SJSA1 (cell line): Measurements from ENCODE around the gene SLC38A7. TPM values are rescaled to one million over a fixed set of nuclear protein-coding genes. Genes with fewer than 3 reads are reported as not detected.
"Not testable (repeated sequence)": the region's sequence is repeated elsewhere in the genome, so short reads cannot be mapped to it uniquely, and the experiment has no call there.

Source experiments
- DNase-seq, 2 experiments: peaks; one replicate each; pipeline ENCODE4 v3.0.0-alpha.2; 2015 to 2020; ENCODE audit warnings: low spot score in 2 of 2, low read depth in 1 of 2
- H3K27ac ChIP-seq: fragments of 250-450 bp; sonication (Bioruptor Pico); 2 replicates; pipeline ENCODE4 v1.5.1; 2020; ENCODE audit warnings: mild to moderate bottlenecking, moderate library complexity
- H3K27me3 ChIP-seq: fragments of 250-450 bp; sonication (Bioruptor Pico); replicated peaks from 2 replicates; pipeline ENCODE4 v1.5.1; 2020; ENCODE audit warnings: mild to moderate bottlenecking, moderate library complexity
- H3K36me3 ChIP-seq: fragments of 250-450 bp; sonication (Bioruptor Pico); 2 replicates; pipeline ENCODE4 v1.5.1; 2020; ENCODE audit warnings: mild to moderate bottlenecking
- H3K4me1 ChIP-seq: fragments of 250-450 bp; sonication (Bioruptor Pico); replicated peaks from 2 replicates; pipeline ENCODE4 v1.6.1; 2021; ENCODE audit warnings: mild to moderate bottlenecking
- H3K4me3 ChIP-seq: fragments of 250-450 bp; sonication (Bioruptor Pico); 2 replicates; pipeline ENCODE4 v1.5.1; 2020; ENCODE audit warnings: mild to moderate bottlenecking
- H3K9me3 ChIP-seq: fragments of 250-450 bp; sonication (Bioruptor Pico); replicated peaks from 2 replicates; pipeline ENCODE4 v1.5.1; 2020; ENCODE audit warnings: mild to moderate bottlenecking
- total RNA-seq: library from RNA; depleted of rRNA; stranded (reverse); fragments of >200 nt; shearing (Covaris generic); gene quantifications from 2 replicates; pipeline ENCODE4 v1.2.3, GENCODE V29; 2014

The SLC38A7 gene
- total RNA-seq, 1 experiment from 2014 or later: 8.9 TPM

- Histone ChIP-seq H3K36me3 (peaks cover 33% of the 10 kb centered on the region), H3K4me1 (no peaks in the 10 kb centered on the region), H3K9me3 (no peaks in the 10 kb centered on the region), H3K4me3 (no peak overlapping the region), H3K27ac (no peak overlapping the region), H3K27me3 (no peaks in the 10 kb centered on the region)
- no peak for DNase-seq
Observed at GRCh38 chr16:58709333-58709732, 24.8 kb upstream of the SLC38A7 start.

- Histone ChIP-seq H3K9me3 (no peaks in the 10 kb centered on the region), H3K36me3 (no peaks in the 10 kb centered on the region), H3K27ac (no peak overlapping the region), H3K4me1 (no peaks in the 10 kb centered on the region), H3K4me3 (no peak overlapping the region), H3K27me3 (0 out of 2 replicates have a peak, but pooled peaks cover 5% of the 10 kb centered on the region)
- no peak for DNase-seq
Observed at GRCh38 chr16:58699151-58699550, 14.6 kb upstream of the SLC38A7 start.

GRCh38 chr16:58695368-58695767 lies 10.8 kb upstream of the SLC38A7 start:
- Histone ChIP-seq H3K27ac (no peak overlapping the region), H3K27me3 (0 out of 2 replicates have a peak, but pooled peaks cover 5% of the 10 kb centered on the region), H3K36me3 (no peaks in the 10 kb centered on the region), H3K4me1 (no peaks in the 10 kb centered on the region), H3K4me3 (no peak overlapping the region), H3K9me3 (no peaks in the 10 kb centered on the region)
- DNase-seq: no peak

- Histone ChIP-seq H3K9me3 (no peaks in the 10 kb centered on the region), H3K27ac (no peak overlapping the region), H3K36me3 (no peaks in the 10 kb centered on the region), H3K27me3 (0 out of 2 replicates have a peak, but pooled peaks cover 5% of the 10 kb centered on the region), H3K4me1 (no peaks in the 10 kb centered on the region), H3K4me3 (no peak overlapping the region)
- DNase-seq: no peak
Observed at GRCh38 chr16:58692450-58692849, 7.9 kb upstream of the SLC38A7 start.

GRCh38 chr16:58686985-58687706 lies 2.6 kb upstream of the SLC38A7 start:
- H3K27ac ChIP-seq, H3K27me3 ChIP-seq, H3K4me3 ChIP-seq, H3K36me3 ChIP-seq, H3K9me3 ChIP-seq: not testable (repeated sequence)
- DNase-seq: peak in 1 of 2 experiments; percentile 19
- H3K4me1 ChIP-seq: peaks cover 12% of the 10 kb centered on the region

GRCh38 chr16:58685084-58685449 lies 497 bp upstream of the SLC38A7 start:
- peak overlapping the region; percentile 62 for H3K4me3 ChIP-seq
- DNase-seq: no peak
- H3K4me1 ChIP-seq: peaks cover 12% of the 10 kb centered on the region
- H3K36me3 ChIP-seq: no peaks in the 10 kb centered on the region
- no peaks in the 10 kb centered on the region for H3K27me3 ChIP-seq
- no peaks in the 10 kb centered on the region for H3K9me3 ChIP-seq
- no peak overlapping the region for H3K27ac ChIP-seq

GRCh38 chr16:58684001-58684353 lies 593 bp downstream of the SLC38A7 start:
- peaks cover 4% of the 10 kb centered on the region; the same call in 1 of the 2 replicates for H3K36me3 ChIP-seq
- peak overlapping the region; percentile 62 for H3K4me3 ChIP-seq
- H3K4me1 ChIP-seq: peaks cover 12% of the 10 kb centered on the region
- H3K27ac ChIP-seq: 0 out of 2 replicates have a peak overlapping the region, but pooled peaks have one; percentile 10
- H3K9me3 ChIP-seq: no peaks in the 10 kb centered on the region
- DNase-seq: peak in 1 of 2 experiments; percentile 15
- no peaks in the 10 kb centered on the region for H3K27me3 ChIP-seq

GRCh38 chr16:58679763-58680162 lies 4.8 kb downstream of the SLC38A7 start:
- DNase-seq: no peak
- Histone ChIP-seq H3K36me3 (peaks cover 18% of the 10 kb centered on the region), H3K27ac (no peak overlapping the region)

GRCh38 chr16:58678716-58679115 lies 5.9 kb downstream of the SLC38A7 start:
- Histone ChIP-seq H3K36me3 (peaks cover 18% of the 10 kb centered on the region), H3K27me3 (no peaks in the 10 kb centered on the region), H3K27ac (no peak overlapping the region), H3K4me1 (peaks cover 3% of the 10 kb centered on the region), H3K4me3 (no peak overlapping the region), H3K9me3 (no peaks in the 10 kb centered on the region)
- no peak for DNase-seq

More at GRCh38 chr16:58679763-58680162, 4.8 kb downstream of the SLC38A7 start:
- H3K27me3 ChIP-seq: no peaks in the 10 kb centered on the region
- H3K4me3 ChIP-seq: no peak overlapping the region
- peaks cover 9% of the 10 kb centered on the region for H3K4me1 ChIP-seq
- H3K9me3 ChIP-seq: no peaks in the 10 kb centered on the region

- no peak overlapping the region for H3K27ac ChIP-seq
- no peaks in the 10 kb centered on the region; the same call in 1 of the 2 replicates for H3K4me1 ChIP-seq
- H3K27me3 ChIP-seq: no peaks in the 10 kb centered on the region
- peaks cover 18% of the 10 kb centered on the region for H3K36me3 ChIP-seq
- no peak overlapping the region for H3K4me3 ChIP-seq
- no peaks in the 10 kb centered on the region for H3K9me3 ChIP-seq
- DNase-seq: no peak
Observed at GRCh38 chr16:58678269-58678668, 6.3 kb downstream of the SLC38A7 start.

- no peak overlapping the region for H3K4me3 ChIP-seq
- peaks cover 5% of the 10 kb centered on the region; the same call in 1 of the 2 replicates for H3K36me3 ChIP-seq
- no peaks in the 10 kb centered on the region for H3K9me3 ChIP-seq
Observed at GRCh38 chr16:58670946-58671583, 13.5 kb downstream of the SLC38A7 start.

GRCh38 chr16:58670177-58670576 lies 14.4 kb downstream of the SLC38A7 start:
- Histone ChIP-seq H3K36me3 (no peaks in the 10 kb centered on the region), H3K27ac (no peak overlapping the region), H3K27me3 (no peaks in the 10 kb centered on the region), H3K4me3 (no peak overlapping the region), H3K9me3 (no peaks in the 10 kb centered on the region), H3K4me1 (no peaks in the 10 kb centered on the region)
- no peak for DNase-seq

More at GRCh38 chr16:58670946-58671583, 13.5 kb downstream of the SLC38A7 start:
- no peak for DNase-seq
- H3K27me3 ChIP-seq: no peaks in the 10 kb centered on the region
- no peaks in the 10 kb centered on the region for H3K4me1 ChIP-seq
- no peak overlapping the region for H3K27ac ChIP-seq

GRCh38 chr16:58665200-58665599 lies 19.4 kb downstream of the SLC38A7 start:
- Histone ChIP-seq H3K27ac (no peak overlapping the region), H3K9me3 (no peaks in the 10 kb centered on the region), H3K27me3 (no peaks in the 10 kb centered on the region), H3K4me1 (no peaks in the 10 kb centered on the region), H3K4me3 (no peak overlapping the region), H3K36me3 (no peaks in the 10 kb centered on the region)
- DNase-seq: no peak

- Histone ChIP-seq H3K4me1 (no peaks in the 10 kb centered on the region), H3K27me3 (no peaks in the 10 kb centered on the region), H3K36me3 (no peaks in the 10 kb centered on the region), H3K9me3 (no peaks in the 10 kb centered on the region), H3K4me3 (no peak overlapping the region), H3K27ac (no peak overlapping the region)
- peak; percentile 54 to 69 for DNase-seq
Observed at GRCh38 chr16:58661199-58661830, 23.3 kb downstream of the SLC38A7 start.
